HFFc6 (cell line): ENCODE measurements around the gene SEPTIN11. TPM values are rescaled to one million over a fixed set of nuclear protein-coding genes. Genes with fewer than 3 reads are reported as not detected.

Experiments
- DNase-seq: peaks from one replicate; pipeline ENCODE4 v3.0.0-alpha.2; 2018
- H3K27ac Mint-ChIP-seq: 2 replicates; pipeline ENCODE4 v1.8.0; 2020; ENCODE audit warnings: mild to moderate bottlenecking, mixed read lengths
- H3K27me3 Mint-ChIP-seq: 2 replicates; pipeline ENCODE4 v1.8.0; 2021; ENCODE audit warnings: mild to moderate bottlenecking, moderate library complexity, mixed read lengths; ENCODE audit not compliant: insufficient read depth
- H3K36me3 Mint-ChIP-seq: 2 replicates; pipeline ENCODE4 v1.8.0; 2021; ENCODE audit warnings: low read depth, mixed read lengths
- H3K4me1 Mint-ChIP-seq: 2 replicates; pipeline ENCODE4 v1.8.0; 2020; ENCODE audit warnings: low read depth, mixed read lengths
- H3K4me3 Mint-ChIP-seq: 2 replicates; pipeline ENCODE4 v1.8.0; 2020; ENCODE audit warnings: mild to moderate bottlenecking, moderate library complexity, mixed read lengths
- H3K9me3 Mint-ChIP-seq: 2 replicates; pipeline ENCODE4 v1.8.0; 2020; ENCODE audit warnings: mild to moderate bottlenecking, mixed read lengths
- CTCF ChIP-seq: fragments of 200-600 bp; sonication (generic); IDR thresholded peaks from 2 replicates; pipeline ENCODE4 v1.5.0; 2021; ENCODE audit warnings: antibody characterized with exemption, mild to moderate bottlenecking
- total RNA-seq, 6 experiments: library from RNA; stranded (reverse); fragmentation: NEBNext Ultra II Directional; extraction: Animal tissue kit (Norgen Biotek cat#: 25700); gene quantifications; 2 replicates in 1 of 6; 3 replicates in 5 of 6; pipeline ENCODE4 v1.2.3, GENCODE V29; 2021

Gene SEPTIN11
- total RNA-seq, 6 experiments from 2014 or later, result 563 to 907 (median 620) TPM

- Mint-ChIP-seq H3K4me3 (peak overlapping the region; percentile 92), H3K4me1 (peaks cover 65% of the 10 kb centered on the region), H3K9me3 (no peaks in the 10 kb centered on the region), H3K27me3 (peaks cover 8% of the 10 kb centered on the region), H3K27ac (peak overlapping the region; percentile 74), H3K36me3 (peaks cover 71% of the 10 kb centered on the region)
- no peak for TF ChIP-seq CTCF
- no peak for DNase-seq
Observed at GRCh38 chr4:76952656-76953582, 3.4 kb downstream of the SEPTIN11 start.

- Mint-ChIP-seq H3K27me3 (peaks cover 10% of the 10 kb centered on the region), H3K4me3 (peak overlapping the region; percentile 92; the same call in 1 of the 2 replicates), H3K36me3 (peaks cover 74% of the 10 kb centered on the region), H3K4me1 (peaks cover 71% of the 10 kb centered on the region), H3K9me3 (no peaks in the 10 kb centered on the region), H3K27ac (peak overlapping the region; percentile 59; the same call in 1 of the 2 replicates)
- no peak for TF ChIP-seq CTCF
- no peak for DNase-seq
Observed at GRCh38 chr4:76953956-76954355, 4.4 kb downstream of the SEPTIN11 start.

- DNase-seq, result no peak
- Mint-ChIP-seq H3K4me1 (peaks cover 76% of the 10 kb centered on the region), H3K4me3 (peak overlapping the region; percentile 92), H3K27me3 (peaks cover 10% of the 10 kb centered on the region), H3K27ac (peak overlapping the region; percentile 59), H3K9me3 (no peaks in the 10 kb centered on the region), H3K36me3 (peaks cover 78% of the 10 kb centered on the region)
- TF ChIP-seq CTCF, result no peak
Observed at GRCh38 chr4:76954489-76954888, 4.9 kb downstream of the SEPTIN11 start.

DNA sequence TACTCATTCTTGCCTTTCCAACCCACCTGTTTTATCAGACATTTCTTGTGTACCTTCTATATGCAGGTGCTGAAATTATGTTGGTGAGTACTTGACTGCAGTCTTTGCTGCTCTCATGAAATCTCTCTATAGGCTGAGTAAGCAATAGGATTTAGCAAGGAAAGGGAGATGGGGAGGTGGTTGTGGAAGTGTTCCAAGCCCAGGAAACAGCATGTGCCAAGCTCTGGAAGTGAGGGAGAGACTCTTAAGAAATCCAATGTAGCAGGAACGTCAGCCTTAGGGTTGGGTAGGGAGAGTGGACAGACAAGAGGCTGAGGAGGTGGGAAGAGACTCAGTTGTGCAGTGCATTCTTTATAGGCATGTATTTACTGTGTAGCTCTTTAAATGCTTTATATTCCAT is 5.6 kb downstream of the SEPTIN11 start:
- H3K27ac Mint-ChIP-seq, result peak overlapping the region; percentile 50; the same call in 1 of the 2 replicates
- peak overlapping the region; percentile 46; the same call in 1 of the 2 replicates for H3K4me3 Mint-ChIP-seq
- H3K4me1 Mint-ChIP-seq, result peaks cover 80% of the 10 kb centered on the region
- DNase-seq, result no peak
- H3K9me3 Mint-ChIP-seq, result no peaks in the 10 kb centered on the region
- H3K27me3 Mint-ChIP-seq, result peaks cover 10% of the 10 kb centered on the region
- no peak for TF ChIP-seq CTCF
- peaks cover 81% of the 10 kb centered on the region for H3K36me3 Mint-ChIP-seq

DNA sequence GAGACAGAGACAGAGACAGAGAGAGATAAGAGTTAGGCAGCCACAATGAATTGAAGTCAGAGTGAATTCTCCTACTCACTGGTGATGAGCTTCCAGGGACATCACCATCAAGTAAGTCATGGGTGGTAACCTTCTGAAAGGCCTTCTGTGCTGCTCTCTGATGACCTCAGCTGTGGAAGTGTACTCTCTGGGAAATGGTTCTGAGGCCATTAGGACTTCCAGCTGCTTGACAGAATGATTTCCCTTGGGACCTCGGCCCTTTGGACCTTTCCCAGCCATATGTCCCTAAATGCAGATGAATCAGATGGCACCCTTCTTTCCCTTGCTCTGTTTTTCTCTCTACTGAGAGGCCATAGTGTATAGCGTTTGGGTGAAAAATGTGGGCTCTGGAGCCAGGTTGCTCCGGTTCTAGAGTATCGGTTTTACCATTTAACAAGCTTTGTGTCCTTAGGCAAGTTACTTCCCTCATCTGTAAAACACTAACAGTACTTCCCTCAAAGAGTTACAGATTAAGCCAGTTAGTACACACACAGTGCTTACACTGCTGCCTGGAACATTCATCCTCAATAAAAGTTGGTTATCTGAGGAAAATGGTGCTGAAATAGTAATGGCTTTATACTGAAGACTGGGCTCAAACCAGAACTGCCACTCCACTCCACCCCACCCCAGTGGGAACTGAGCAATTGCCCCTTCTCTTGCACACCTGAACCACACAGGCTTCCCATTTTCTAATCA is 7.6 kb downstream of the SEPTIN11 start:
- peaks cover 82% of the 10 kb centered on the region for H3K36me3 Mint-ChIP-seq
- peaks cover 97% of the 10 kb centered on the region for H3K4me1 Mint-ChIP-seq
- H3K27me3 Mint-ChIP-seq, result peaks cover 8% of the 10 kb centered on the region
- H3K27ac Mint-ChIP-seq, result peak overlapping the region; percentile 50
- peak overlapping the region; percentile 27; the same call in 1 of the 2 replicates for H3K4me3 Mint-ChIP-seq
- no peak for DNase-seq
- no peak for TF ChIP-seq CTCF
- H3K9me3 Mint-ChIP-seq, result no peaks in the 10 kb centered on the region
